Activated naive CD8-positive, alpha-beta T cell treated with anti-CD3 and anti-CD28 coated beads, Interleukin-2, amount 10 ng/mL, durations not matched to agents 7 days and 5 days (primary cell): ENCODE results near the gene PTPRM. TPM values are rescaled to one million over a fixed set of nuclear protein-coding genes. Genes with fewer than 3 reads are reported as not detected.
"Not testable (repeated sequence)": the region's sequence is repeated elsewhere in the genome, so short reads cannot be mapped to it uniquely, and the experiment has no call there.

Source experiments
- ATAC-seq: fragments of 150-1000 bp; cut with Tn5 transposase; one replicate; pipeline ENCODE4 v1.10.0; 2021; ENCODE audit warnings: low read depth, moderate library complexity
- POLR2A ChIA-PET: fragments of 350-600 bp; sonication (Branson Sonifier 250); formaldehyde crosslinking; loops from one replicate; lab custom pipeline; 2021; ENCODE audit warnings: antibody characterized with exemption; lab: Charles Lee
- DNase-seq: peaks from one replicate; pipeline ENCODE4 v3.0.0; 2021
- H3K27ac Mint-ChIP-seq: one replicate; pipeline ENCODE4 v1.8.0; 2022; ENCODE audit warnings: mild to moderate bottlenecking, mixed read lengths
- H3K27me3 Mint-ChIP-seq: one replicate; pipeline ENCODE4 v1.8.0; 2022; ENCODE audit warnings: mild to moderate bottlenecking, moderate library complexity, mixed read lengths
- H3K36me3 Mint-ChIP-seq: one replicate; pipeline ENCODE4 v1.8.0; 2021; ENCODE audit warnings: mild to moderate bottlenecking, mixed read lengths
- H3K4me1 Mint-ChIP-seq: one replicate; pipeline ENCODE4 v1.8.0; 2021; ENCODE audit warnings: mixed read lengths
- H3K4me3 Mint-ChIP-seq: one replicate; pipeline ENCODE4 v1.8.0; 2022; ENCODE audit warnings: mild to moderate bottlenecking, moderate library complexity, mixed read lengths
- H3K9me3 Mint-ChIP-seq: one replicate; pipeline ENCODE4 v1.8.0; 2021; ENCODE audit warnings: mixed read lengths
- total RNA-seq, 2 experiments: library from RNA; stranded (reverse); gene quantifications; one replicate each; pipeline ENCODE4 v1.2.3, GENCODE V29; 2021

The PTPRM gene
- total RNA-seq, 2 experiments from 2014 or later: 6.5 to 6.6 TPM

DNA sequence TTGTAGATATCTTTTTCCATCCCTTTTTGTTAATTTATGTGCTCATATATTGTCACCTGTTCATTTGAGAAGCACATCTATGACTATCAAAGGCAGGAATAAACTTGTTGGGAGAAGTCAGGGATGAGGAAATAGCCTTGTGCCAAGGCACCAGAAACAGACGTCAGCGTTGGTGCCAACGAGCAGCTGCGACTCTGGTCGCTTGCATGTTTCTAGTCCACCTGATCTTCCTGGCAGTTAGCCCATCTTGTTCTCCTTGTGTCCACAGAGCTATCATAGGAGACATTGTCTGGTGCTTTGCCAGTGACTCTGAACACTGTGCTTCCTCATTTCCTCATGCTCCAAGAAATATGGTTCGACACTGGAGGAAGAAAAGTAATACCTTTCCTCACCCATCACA, 374.4 kb downstream of the PTPRM start:
- Mint-ChIP-seq H3K4me1 (no peaks in the 10 kb centered on the region), H3K27me3 (no peaks in the 10 kb centered on the region), H3K36me3 (no peaks in the 10 kb centered on the region), H3K27ac (no peak overlapping the region), H3K9me3 (peaks cover 3% of the 10 kb centered on the region), H3K4me3 (no peak overlapping the region)
- ATAC-seq (no peak), DNase-seq (no peak)
- POLR2A ChIA-PET: no interaction called here

DNA sequence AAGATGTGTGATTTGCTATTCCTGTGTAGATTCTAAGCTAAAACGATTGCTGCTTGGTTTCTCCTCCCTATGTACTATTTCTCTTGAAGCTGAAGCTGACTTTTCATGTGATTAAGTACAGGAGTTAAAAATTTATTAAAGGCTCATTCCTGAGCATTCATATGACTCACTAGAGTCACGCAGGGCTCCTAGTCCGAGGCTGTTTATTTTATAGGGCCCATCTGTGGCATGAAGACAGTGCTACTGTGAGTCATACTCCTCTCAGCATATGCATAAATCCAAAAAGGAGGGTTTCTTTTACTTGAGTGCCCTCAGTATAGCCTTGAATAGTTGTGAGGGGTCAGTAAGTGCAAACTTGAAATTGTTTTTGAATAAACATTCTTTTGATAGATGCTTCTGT, 378.8 kb downstream of the PTPRM start:
- H3K36me3 Mint-ChIP-seq: no peaks in the 10 kb centered on the region
- POLR2A ChIA-PET: no interaction called here
- no peak overlapping the region for H3K27ac Mint-ChIP-seq
- DNase-seq (no peak), ATAC-seq (no peak)
- H3K9me3 Mint-ChIP-seq: peaks cover 5% of the 10 kb centered on the region
- no peaks in the 10 kb centered on the region for H3K4me1 Mint-ChIP-seq
- no peak overlapping the region for H3K4me3 Mint-ChIP-seq
- no peaks in the 10 kb centered on the region for H3K27me3 Mint-ChIP-seq

DNA sequence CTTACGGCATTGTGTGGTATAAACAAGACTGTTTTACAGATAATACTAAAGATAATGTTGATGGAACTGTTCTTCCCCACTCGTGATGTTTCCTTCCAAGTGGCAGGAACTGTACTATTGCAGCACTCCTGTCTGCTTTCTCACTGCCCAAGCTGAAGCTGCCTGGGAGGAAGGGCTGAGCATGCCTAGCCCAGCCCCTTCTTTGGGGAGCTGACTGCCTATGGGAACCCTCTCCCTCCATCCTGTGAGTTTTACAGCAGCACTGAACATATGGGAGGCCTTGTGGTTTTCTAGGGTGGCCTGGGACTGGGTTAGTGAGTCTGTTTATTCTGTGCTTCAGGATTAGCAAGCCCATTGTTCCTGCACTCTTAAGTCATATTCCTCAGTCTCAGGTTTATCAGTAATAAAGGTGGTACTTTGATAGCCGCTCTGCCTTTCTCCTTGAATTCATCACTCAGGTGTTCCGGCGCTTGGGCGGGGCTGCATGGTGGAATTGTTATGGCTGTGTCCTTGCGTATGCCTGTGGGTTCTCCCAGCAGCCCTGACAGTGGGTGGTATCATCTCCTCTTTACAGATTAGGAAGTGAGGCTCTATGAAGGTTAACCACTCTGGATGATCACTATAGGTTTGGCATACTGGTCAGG, 379.7 kb downstream of the PTPRM start:
- Mint-ChIP-seq H3K4me1 (no peaks in the 10 kb centered on the region), H3K27ac (no peak overlapping the region), H3K4me3 (no peak overlapping the region), H3K27me3 (no peaks in the 10 kb centered on the region), H3K9me3 (peaks cover 5% of the 10 kb centered on the region), H3K36me3 (no peaks in the 10 kb centered on the region)
- DNase-seq: no peak
- POLR2A ChIA-PET: no interaction called here
- no peak for ATAC-seq

DNA sequence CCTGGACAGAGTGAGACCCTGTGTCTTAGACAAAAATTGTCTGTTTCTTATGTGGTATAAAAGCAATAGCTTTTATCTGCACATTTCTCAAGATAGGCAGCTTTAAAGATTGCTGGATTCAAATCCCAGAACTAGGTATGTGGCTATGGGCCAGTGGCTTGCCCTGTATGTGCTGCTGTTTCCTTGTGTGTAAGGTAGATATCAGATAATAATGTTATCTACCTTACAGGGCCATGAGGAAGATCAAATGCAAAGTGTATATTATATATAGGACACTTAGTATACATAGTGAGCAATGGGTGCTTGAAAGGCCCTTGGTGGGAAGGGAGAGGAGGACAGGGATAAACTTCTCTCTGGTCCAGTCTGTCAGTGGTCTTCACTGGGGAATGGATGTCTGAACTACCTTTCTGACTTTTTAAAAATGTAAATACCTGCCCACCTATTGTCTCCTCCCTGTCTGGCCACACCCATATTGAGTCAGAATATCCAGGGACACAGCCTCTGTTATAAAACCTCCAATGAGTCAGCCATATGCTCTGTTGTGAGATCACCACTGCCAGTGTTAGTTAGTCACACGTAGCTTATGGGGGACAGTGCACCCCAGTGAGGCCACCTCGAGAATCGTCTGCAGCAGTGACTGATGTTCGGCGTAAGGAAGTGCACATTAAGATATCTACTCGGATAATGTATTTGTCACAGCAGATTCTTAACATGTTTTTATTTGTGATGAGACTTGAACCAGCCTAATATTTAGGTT, 383.4 kb downstream of the PTPRM start:
- POLR2A ChIA-PET: no interaction called here
- H3K9me3 Mint-ChIP-seq: peaks cover 2% of the 10 kb centered on the region
- no peaks in the 10 kb centered on the region for H3K36me3 Mint-ChIP-seq
- no peaks in the 10 kb centered on the region for H3K4me1 Mint-ChIP-seq
- DNase-seq: no peak
- ATAC-seq: no peak
- no peak overlapping the region for H3K4me3 Mint-ChIP-seq
- H3K27ac Mint-ChIP-seq: no peak overlapping the region
- no peaks in the 10 kb centered on the region for H3K27me3 Mint-ChIP-seq

DNA sequence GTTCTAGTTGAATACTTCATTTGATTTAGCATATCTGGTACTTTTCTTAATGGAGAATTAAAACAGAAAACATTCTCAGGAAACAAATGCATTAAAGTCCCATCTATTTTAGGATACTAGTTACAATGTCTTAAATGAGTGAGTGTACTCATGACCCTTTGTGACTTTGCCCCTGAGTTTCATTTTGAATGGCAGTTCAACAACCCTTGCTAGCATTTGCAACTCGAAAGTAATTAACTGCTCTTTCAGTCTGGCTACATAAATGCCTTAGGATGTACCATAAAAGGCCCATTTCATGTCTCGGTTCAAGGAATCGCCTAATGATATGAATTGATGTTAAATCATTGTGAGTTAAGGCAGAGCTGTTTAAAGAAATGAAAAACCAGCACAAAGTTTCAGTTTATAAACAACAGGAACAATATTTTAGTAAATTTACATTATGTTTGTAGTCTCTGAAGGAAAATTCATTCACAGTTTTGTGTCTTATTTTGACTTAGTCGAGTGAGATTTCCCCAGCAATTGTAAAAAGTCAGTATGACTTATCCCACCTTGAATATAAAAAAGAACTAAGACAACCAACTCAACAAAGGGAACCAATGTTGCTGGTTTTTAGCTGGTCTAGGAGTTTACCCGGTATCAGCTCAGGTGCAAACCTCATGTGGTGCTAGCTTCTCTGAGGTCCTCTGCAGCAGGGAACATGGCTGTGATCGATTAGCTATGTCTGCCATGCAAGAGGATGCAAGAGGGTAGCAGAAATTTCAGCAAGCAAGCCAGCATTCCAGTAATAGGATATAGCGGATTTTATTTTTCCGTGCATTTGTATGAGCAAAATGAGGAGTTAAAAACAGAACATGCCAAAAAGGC, 386.2 kb downstream of the PTPRM start:
- POLR2A ChIA-PET: no interaction called here
- H3K4me1 Mint-ChIP-seq: no peaks in the 10 kb centered on the region
- ATAC-seq (no peak), DNase-seq (no peak)
- H3K4me3 Mint-ChIP-seq: no peak overlapping the region
- peaks cover 2% of the 10 kb centered on the region for H3K9me3 Mint-ChIP-seq
- no peak overlapping the region for H3K27ac Mint-ChIP-seq
- H3K36me3 Mint-ChIP-seq: no peaks in the 10 kb centered on the region
- no peaks in the 10 kb centered on the region for H3K27me3 Mint-ChIP-seq

DNA sequence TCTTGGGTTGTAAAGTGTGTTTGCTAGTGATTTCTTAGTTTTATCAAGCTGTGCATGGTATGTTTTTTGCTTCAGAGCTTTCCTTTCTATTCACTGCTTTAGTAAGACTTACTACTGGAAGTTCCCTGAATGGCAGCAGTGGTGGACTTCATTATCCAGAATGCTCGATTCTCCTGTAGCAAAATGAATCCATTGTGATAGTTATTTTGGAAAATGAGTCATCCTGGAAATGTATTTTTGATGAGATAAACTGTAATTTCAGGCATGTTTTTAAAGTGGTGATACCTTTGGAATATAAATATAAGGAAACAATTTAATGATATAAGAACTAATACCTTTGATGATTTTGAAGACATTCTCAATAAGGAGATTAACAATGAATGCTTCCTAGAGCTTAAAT, 387.1 kb downstream of the PTPRM start:
- H3K4me3 Mint-ChIP-seq: no peak overlapping the region
- no peak overlapping the region for H3K27ac Mint-ChIP-seq

DNA sequence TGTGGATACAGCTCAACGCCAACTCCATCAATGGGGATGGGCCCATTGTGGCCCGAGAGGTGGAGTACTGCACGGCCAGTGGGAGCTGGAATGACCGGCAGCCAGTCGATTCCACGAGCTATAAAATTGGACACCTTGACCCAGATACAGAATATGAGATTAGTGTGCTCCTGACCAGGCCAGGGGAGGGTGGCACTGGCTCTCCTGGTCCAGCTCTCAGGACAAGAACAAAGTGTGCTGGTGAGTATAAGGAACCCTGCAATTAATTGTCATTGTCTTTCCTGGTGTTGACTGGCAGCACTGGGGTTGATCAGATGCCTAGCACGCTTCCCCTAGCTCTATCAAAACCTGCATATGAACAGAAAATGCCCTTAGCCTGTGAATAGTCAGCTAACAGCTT, 388.1 kb downstream of the PTPRM start:
- POLR2A ChIA-PET: no interaction called here
- Mint-ChIP-seq H3K9me3 (no peaks in the 10 kb centered on the region), H3K27ac (no peak overlapping the region), H3K4me3 (no peak overlapping the region), H3K4me1 (no peaks in the 10 kb centered on the region), H3K27me3 (no peaks in the 10 kb centered on the region), H3K36me3 (no peaks in the 10 kb centered on the region)
- no peak for DNase-seq
- no peak for ATAC-seq

More for the DNA sequence above, 387.1 kb downstream of the PTPRM start:
- DNase-seq (no peak), ATAC-seq (no peak)
- no peaks in the 10 kb centered on the region for H3K4me1 Mint-ChIP-seq
- H3K36me3 Mint-ChIP-seq: no peaks in the 10 kb centered on the region
- POLR2A ChIA-PET: no interaction called here
- no peaks in the 10 kb centered on the region for H3K27me3 Mint-ChIP-seq
- no peaks in the 10 kb centered on the region for H3K9me3 Mint-ChIP-seq

DNA sequence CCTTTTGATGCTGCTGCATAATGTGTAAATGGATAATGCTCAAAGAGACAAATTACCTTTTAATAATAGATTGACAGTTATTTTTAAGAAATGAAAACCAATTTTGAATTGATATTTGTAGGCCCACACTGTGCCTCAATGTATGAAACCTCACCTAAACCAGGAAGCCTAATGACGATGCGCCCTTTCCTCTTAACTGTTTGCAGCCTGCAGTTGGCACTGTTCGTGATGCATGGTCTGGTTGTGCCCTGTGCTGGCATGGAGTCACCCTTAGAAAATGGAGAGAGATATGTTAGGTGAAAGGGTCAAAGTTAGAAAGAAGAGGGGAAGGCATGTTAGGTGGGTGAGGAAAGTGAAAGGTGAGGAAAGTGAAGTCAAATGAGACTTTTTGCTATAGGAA, 390.2 kb downstream of the PTPRM start:
- DNase-seq: no peak
- Mint-ChIP-seq H3K4me1 (no peaks in the 10 kb centered on the region), H3K36me3 (no peaks in the 10 kb centered on the region), H3K27ac (no peak overlapping the region), H3K27me3 (no peaks in the 10 kb centered on the region), H3K9me3 (no peaks in the 10 kb centered on the region), H3K4me3 (no peak overlapping the region)
- ATAC-seq: no peak
- POLR2A ChIA-PET: no interaction called here

DNA sequence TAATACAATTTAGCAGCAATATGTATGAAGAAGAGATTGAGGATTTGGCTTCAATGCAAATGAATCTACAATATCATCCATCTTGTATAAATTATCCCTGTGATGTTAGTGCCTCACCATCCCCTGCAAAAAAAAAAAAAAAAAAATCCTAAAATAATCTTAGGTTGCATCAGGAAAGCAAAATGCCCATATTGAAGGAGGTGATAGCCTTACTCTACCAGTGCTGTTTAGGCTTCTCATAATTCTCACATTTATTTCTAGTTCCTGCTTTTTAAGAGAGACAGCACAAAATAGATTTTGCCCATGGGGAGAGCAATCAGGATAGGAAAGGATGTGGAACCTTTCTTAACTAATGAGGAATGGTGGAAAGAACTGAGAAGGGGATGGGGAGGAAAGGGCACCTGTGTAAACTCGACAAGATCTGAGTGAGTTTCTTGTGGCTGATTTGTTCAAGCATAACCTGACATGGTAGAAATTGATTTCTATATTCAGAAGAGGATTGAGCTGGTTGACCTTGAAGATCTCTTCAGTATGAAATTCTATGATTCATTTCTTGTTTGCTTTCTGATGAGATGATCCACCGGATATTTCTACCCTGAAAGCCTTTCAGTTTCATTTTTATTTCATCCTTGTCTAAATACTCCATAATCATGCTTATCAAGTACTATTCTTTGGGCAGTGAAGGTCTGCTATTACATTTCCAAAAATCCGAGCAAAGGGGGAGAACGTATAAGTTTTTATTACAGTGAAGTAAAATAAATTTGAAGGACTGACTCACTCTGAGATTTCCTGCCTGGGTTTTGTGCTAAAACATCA, 391.2 kb downstream of the PTPRM start:
- H3K36me3 Mint-ChIP-seq: no peaks in the 10 kb centered on the region
- ATAC-seq (no peak), DNase-seq (no peak)
- no peak overlapping the region for H3K27ac Mint-ChIP-seq
- POLR2A ChIA-PET: no interaction called here
- no peaks in the 10 kb centered on the region for H3K4me1 Mint-ChIP-seq
- no peaks in the 10 kb centered on the region for H3K9me3 Mint-ChIP-seq
- no peaks in the 10 kb centered on the region for H3K27me3 Mint-ChIP-seq
- H3K4me3 Mint-ChIP-seq: no peak overlapping the region

DNA sequence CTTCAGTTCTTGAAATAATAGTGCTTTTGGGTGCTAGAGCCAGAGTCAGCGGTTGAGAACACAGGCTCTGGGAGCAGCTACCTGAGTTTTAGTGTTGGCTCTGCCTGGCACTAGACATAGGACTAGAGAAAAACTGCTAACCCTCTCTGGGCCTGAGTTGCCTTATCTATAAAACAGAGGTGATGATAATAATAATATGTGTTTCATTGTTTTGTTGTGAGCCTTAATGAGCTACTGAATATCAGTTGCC, 391.7 kb downstream of the PTPRM start:
- Mint-ChIP-seq H3K36me3 (no peaks in the 10 kb centered on the region), H3K27me3 (no peaks in the 10 kb centered on the region), H3K27ac (no peak overlapping the region), H3K4me1 (no peaks in the 10 kb centered on the region), H3K4me3 (no peak overlapping the region), H3K9me3 (no peaks in the 10 kb centered on the region)
- DNase-seq: no peak
- no peak for ATAC-seq
- POLR2A ChIA-PET: no interaction called here

DNA sequence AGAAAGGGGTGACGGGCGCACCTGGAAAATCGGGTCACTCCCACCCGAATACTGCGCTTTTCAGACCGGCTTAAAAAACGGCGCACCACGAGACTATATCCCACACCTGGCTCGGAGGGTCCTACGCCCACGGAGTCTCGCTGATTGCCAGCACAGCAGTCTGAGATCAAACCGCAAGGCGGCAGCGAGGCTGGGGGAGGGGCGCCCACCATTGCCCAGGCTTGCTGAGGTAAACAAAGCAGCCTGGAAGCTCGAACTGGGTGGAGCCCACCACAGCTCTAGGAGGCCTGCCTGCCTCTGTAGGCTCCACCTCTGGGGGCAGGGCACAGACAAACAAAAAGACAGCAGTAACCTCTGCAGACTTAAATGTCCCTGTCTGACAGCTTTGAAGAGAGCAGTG, 399.6 kb downstream of the PTPRM start:
- DNase-seq, ATAC-seq, H3K4me1 Mint-ChIP-seq, H3K4me3 Mint-ChIP-seq, H3K27ac Mint-ChIP-seq, H3K36me3 Mint-ChIP-seq, H3K27me3 Mint-ChIP-seq, POLR2A ChIA-PET, H3K9me3 Mint-ChIP-seq: not testable (repeated sequence)

DNA sequence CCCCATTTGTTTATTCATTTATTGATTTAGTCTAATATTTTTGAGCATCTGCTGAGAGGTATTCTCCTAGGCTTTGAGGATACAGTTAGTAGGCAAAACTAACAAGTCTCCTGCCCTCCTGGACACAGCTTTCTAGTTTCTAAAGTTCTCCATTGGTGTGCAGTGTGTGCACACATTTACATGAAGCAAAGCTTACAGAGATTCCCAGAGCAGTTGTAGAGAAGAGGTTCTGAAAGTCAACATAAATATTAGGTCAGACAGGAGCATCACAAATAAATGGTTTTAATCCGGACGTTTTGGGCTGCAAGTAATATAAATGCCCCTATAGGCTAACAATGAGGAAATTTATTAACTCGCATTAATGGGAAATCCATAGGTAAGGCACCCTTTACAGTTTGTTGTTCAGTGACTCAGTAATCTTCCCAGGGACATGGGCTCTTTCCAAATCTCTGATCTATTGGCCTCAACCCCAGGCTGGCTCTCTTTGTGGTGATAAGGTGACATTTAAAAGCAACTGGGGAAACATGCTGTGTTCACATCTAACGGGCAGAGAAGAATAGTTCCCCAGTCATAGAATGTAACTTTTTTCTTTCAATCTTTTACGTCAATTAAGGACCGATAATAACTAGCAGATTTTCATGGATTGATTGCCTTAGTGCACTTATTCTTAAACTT, 407.2 kb downstream of the PTPRM start:
- DNase-seq (no peak), ATAC-seq (no peak)
- Mint-ChIP-seq H3K27me3 (no peaks in the 10 kb centered on the region), H3K4me3 (no peak overlapping the region), H3K27ac (no peak overlapping the region), H3K36me3 (no peaks in the 10 kb centered on the region), H3K9me3 (no peaks in the 10 kb centered on the region), H3K4me1 (no peaks in the 10 kb centered on the region)
- POLR2A ChIA-PET: no interaction called here

DNA sequence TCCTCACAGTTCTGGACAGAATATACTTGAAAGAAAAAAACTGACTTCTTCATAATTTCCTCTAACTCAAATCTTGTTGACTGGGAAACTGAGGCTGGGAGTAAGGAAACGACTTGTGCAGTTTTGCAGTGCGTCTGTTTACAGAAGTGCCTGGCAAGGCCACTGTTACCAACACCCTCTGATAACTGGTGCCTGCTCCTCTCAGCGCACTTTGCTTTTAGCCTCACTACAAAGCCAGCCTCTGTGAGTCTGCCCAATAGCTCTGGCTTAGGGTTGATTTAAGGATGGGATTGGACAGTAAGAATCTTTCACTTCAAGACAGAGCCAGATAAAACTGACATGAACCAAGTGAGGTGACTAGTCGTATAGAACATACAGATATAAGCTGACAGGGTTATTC, 410.8 kb downstream of the PTPRM start:
- Mint-ChIP-seq H3K4me1 (no peaks in the 10 kb centered on the region), H3K9me3 (peaks cover 2% of the 10 kb centered on the region), H3K27me3 (no peaks in the 10 kb centered on the region), H3K36me3 (no peaks in the 10 kb centered on the region), H3K4me3 (no peak overlapping the region), H3K27ac (no peak overlapping the region)
- POLR2A ChIA-PET: no interaction called here
- ATAC-seq (no peak), DNase-seq (no peak)
